ENCODE measurements around the gene FOXD1.

Gene FOXD1

DNA sequence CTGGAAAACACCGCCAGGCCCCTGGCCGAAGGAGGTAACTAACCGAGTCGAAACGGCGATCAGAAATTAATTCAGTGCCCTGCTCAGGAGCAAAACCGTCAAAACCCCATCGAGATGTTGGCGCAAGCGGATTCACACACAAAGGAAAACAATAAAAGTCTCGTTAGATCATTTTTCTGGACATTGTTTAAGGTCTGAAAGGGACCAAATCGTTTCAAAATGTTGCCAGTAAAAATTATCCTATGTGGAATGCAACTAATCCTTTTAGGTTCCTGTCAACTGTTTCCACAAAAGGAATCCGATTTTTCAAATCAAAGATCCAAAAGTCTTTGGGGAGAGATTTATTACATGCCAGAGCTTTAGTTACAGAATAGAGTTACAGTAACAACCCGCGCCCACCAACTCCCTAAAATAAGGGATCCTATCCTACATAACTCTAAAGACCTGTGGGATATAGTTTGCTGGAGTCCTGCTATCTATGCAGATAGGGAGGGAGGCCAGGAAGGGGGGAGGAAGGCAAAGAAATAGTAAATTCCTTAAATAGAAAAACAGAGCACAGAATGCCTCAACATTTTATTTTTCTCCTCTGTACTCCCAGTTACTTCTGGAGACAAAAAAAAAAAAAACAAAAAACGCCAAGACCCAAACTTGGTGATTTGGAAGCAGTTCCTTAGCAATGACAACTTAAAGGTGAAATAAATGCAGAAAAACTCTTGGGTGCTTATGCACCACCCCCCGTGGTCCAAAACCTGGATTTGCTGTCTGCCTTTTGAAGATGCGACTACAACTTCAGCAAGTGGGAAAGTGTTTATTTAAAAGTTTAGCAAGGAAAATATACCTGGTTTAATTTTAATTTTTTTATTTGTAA lies 10.6 kb downstream of the FOXD1 start:
- DNase-seq = no peak

DNA sequence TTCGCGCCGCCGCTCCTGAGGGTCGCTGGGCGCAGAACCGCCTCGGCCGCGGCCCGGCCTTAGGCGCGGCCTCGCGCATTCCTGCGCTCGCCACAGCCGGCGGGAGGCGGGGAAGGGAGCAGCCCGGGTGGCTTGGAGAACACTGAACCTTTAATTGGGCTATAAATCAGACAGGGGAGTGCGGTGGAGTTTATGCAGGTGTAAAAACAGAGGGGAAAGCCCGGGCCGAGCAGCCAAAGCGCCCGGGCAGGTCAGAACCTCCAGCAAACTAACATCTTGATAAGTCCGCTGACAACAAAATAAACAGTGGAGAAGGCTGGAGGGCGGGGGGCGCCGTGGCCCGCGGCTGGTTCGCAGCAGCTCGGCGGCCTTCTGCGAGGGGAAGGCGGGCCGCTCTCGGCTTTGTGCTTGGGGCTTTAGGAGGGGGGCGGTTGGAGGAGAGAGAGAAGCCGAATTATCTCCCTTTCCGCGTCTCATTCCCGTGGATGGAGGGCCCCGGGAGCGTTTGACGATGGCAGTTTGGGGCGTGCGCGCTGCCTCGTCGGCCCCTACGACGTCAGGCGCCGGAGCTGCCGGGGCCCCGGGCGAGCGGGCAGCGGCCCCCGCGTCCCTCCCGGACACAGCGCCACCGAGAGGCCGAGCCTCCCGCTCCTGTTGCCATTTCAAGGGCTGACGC lies 11.3 kb downstream of the FOXD1 start:
- no peak for DNase-seq

DNA sequence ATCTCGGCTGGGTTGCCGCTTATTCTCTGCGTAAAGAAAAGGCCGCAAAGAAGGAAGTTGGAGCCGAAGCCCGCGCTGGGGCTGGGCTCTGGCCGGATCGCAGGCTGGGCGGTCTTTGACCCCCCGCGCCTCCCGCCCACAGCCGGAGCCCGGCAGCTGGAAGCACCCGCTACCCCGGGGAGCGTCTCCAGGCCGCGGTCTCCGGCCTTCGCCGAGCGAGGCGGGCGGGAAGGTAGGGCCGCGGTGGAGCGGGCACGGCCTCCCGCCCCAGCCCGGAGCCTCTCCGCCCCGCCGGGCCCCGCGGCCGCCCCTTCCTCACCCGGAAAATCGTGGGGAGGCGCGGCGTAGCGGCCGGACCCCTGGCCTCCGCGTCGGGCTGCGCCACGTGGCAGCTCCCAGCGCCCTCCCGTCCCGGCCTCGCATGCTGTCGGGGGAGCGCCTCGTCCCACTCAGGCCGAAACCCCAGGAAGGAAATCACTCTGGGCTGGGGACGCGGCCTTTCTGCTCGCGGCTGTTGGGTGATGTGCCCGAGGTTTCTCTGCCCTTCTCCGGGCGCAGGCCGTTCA lies 12.0 kb downstream of the FOXD1 start:
- no peak for DNase-seq

DNA sequence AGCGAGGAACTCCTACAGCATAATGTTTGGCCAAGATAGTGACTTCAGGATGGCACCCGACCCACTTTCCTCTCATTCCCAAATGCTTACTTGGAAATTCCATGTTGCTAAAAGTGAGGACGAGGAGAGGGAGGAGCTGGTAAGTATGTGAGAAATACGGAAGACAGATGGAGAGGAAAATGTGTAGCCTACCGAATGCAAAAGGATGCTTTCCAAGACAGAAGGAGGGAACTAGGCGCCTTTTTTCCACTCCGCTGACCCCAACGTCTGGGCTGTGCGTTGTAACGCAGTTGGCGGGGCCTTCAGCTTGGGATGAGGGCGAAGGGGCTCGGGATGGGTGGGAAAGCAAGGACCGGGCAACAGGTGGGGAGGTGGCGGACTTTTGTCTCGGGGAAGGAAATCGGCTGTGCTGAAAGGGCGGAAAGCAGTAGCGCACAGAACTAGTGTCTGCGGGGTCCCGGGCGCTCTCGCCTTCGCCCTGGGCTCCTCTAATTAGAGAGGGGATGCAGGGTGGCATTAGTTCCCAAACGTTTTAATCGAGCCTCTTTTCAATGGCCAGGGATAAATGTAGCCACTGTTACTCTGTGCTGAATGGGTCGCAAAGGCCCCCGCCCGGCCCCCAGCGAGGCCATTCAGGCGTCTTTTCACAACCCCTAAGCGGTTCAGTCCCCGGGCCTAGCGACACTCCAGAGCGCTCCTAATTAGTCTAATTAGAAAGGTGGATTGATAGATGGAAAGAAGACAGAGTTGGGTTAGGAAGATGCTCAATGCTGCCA lies 12.6 kb downstream of the FOXD1 start:
- DNase-seq = no peak

DNA sequence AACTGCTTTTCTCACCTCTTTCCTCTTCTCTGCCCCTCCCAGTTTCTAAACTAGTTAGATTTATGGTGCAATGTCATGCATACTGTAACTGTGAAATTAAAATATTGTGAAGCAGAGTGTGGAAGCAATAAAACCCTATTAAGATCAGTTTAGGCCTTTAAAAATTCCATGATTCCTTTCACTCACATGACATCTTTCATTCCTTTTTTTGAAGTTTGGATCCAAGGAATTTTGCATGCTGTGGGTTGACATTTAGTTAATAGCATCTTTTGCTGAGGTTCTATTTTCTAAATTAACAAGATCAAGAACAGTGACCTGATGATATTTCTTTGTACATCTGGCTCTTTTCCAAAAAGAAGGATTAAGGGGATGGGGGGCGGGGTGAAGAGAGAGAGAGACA lies 13.7 kb downstream of the FOXD1 start:
- DNase-seq = no peak

DNA sequence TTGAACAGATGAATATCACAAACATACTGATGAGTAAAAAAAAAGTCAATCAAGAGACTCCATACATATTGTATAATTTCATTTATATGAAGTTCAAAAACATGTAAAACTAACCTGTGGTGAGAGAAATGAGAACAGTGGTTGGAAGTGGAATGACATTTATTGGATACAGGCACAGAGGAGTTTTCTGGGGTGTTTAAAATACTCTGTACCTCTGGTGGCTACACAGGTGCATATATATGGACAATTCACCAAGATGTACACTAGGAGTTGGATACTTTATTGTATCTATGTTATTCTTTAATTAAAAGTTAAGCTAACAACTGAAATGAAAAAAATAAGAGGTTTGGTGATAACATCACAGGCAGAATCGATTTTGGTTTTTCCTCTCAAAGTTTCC lies 14.1 kb downstream of the FOXD1 start:
- no peak for DNase-seq

DNA sequence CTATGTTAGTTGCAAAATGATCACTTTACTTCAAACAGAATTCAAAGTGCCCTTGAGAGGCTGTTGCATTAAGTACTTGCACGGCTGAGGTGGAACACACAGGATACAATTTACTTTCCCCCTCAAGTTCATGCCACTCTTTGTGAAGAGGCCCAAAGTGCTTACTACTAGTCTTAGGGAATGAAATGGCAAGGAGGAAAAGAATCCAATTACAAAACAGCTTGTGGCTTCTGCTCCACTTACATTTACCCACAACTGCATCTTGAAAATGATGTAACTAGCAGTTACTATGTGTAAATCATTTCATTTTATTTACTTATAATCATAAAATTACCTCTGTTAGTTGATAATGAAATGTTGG lies 14.6 kb downstream of the FOXD1 start:
- DNase-seq = no peak

DNA sequence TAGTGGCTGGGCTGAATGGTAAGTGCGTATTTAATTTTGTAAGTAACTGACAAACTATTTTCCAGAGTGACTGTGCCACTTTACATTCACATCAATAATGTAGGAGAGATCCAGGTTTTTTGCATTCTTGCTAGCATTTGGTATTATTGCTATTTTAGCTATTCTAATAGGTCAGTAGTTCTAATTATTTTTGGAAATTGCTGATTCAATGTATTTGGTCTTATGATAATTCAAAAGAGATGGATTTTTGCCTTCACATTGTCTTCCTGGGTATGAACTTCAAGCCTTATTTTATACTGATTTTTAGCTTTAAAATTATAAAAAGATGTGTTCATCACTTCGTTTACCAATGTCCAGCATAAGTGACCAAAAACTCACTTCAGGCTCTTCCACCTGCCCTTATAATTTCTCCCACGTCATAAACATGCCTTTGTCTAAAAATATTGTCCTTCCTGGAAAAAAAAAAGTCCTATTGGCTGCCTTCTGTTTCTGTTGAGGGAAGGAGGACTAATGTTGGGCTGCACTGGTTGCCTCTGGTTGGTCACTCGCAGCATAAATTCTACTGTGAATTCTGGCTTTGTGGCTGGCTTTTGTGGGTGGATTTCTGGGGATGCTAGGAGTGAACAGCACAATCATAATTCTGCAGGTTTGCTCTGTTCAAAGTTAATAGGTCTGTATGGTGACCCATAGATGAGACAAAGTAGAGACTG lies 15.2 kb downstream of the FOXD1 start:
- no peak for DNase-seq

DNA sequence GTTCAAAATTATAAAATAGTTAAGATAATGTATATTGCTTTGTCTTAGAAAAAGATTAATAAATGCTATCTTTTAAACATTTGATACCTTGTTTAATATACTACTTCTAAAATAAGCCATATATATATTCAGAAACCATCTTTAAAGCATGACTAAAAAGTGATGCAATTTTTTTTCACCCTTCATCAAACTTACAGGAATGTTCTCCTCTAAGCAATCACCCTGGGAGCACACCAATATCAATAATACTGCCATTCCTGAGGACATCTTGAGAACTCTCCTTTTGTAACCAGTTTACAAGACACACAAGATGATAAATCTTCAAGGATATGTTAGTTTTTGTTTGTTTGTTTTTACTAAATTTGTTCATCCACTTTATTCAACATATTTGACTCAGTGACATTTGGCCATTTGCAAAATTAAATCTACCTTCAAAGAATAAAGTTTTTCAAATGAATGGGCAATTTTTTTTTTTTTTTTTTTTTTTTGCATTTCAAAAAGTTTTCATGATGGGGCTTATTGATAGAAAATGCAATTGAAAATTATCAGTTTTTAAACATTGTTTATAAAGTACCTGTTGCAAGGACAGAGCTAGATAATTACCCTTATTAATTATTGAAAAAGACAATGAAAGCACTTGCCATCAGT lies 17.2 kb downstream of the FOXD1 start:
- DNase-seq = no peak

DNA sequence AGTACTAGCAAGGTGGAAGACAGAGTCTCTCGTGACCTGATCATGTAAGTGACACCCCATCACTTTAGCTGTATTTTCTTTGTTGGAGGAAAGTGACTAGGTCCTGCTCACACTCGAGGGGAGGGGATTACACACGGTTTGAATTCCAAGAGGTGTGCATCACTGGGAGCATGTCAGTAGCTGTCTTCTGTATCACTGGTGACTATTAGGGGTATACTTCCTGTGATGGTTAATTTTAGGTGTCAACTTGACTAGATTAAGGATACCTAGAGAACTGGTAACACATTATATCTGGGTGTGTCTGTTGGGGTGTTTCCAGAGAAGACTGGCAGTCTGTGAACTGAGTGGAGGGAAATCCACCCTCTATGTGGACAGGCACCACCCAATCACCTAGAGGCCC lies 22.5 kb downstream of the FOXD1 start:
- no peak for DNase-seq

DNA sequence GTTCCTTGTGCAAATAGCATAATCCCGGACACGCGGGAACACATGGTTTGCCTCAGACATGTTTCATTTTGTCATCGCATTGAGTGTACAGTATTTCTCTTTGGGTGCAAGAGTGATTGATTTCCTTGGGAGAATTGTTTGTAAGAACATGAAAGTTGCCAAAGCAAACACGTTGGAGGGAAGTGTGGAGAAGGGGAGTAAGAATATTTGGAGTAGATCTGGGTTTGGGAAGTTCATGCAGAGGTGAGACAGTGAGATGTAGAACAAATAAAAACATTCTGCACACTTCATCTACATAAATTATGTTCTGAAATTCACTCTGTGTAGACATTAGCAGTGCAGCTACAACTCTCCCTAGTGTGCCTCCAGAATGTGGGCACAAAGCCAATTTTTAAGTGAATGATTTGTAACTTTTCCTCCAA lies 24.0 kb downstream of the FOXD1 start:
- DNase-seq = no peak

DNA sequence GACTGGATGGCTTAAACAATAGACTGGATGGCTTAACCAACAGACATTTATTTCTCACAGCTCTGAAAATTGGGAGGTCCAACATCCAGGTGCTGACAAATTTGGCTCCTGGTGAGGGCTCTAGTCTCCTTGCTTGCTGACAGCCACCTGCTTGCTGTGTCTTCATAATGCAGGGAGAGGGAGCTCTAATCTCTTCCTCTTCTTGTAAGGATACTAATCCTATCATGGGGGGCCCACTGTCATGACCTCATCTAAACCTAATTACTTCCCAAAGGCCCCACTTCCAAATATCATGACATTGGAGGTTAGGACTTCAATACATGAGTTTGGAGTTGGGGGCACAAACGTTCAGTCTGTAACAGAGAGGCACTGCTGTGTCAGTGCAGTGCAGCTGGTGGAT lies 26.4 kb downstream of the FOXD1 start:
- no peak for DNase-seq

DNA sequence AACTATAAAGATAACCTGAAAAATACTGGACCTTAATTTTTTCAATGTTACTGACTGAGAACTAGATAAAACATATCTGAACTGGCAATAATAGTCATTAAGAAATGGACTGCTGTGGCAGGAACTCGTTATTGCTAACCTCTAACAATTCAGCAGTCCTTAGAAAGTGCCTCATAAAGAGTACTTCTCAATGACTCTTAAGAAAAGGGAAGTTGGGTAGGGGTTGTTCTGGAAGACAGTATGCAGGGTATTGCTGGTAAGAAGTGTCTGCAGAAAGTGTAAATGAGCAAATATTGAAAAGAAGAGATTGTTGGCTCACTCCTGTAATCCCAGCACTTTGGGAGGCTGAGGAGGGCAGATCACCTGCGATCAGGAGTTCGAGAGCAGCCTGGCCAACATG lies 27.9 kb downstream of the FOXD1 start:
- DNase-seq = no peak

DNA sequence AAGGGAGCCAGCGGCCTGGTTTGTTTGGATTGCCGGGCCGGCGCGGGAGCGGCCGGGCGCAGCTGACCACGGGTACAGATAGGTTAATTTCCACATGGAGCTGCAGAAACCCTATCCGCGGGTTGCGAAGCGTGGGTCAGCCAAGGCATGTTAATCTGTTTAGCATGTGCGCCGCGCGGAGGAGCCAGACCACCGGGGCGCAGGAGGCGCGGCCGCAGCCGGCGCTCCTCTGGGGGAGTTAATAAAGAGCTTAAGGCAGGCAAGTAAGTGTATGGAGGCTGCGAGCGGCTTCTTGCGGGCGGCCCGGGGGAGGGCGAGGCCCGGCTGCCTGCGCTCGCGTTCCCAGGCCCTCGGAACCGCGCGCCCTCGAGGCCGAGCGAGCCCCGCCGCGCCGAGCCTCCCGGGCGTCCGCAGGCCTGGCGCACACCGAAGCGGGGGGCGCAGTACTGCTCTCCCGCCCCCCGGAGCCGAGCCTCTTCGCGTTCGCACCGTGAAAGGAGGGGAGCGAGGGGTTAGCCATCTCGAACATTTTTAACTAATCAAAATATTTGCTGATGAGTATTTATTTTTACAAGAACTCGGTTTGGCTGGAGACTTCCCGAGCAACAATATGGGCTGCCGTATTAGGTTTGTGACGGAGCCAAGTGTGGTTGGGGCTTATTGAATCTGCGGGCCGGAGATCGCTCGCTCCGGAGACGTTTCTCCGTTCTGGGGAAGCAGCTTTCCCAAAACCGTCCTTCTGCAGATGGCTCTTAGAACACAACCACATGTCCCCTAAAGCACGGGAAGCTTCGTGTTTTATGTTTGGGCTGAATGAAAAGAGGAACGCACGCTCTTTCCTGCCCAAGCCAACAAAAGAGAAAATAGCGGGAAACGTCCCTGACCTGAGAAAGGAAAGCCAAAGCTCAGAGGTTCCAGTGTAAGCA lies 28.8 kb downstream of the FOXD1 start:
- DNase-seq = no peak

DNA sequence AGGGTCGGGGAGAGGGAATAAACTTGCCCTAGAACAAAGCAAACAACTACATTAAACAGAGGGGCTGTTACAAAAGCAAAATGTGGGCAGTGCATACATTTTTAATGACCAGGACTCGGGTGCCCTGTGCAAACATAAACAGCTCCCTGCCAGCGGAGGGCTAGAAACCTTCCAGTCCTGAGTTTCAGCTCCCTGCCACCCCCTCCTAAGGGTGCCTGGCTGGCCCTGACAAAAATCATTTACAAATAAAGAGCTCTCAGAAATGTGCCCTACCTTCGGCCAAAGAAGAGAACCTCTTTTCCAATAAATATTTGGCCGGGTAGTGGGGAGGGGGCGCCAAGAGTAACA lies 29.5 kb downstream of the FOXD1 start:
- no peak for DNase-seq

DNA sequence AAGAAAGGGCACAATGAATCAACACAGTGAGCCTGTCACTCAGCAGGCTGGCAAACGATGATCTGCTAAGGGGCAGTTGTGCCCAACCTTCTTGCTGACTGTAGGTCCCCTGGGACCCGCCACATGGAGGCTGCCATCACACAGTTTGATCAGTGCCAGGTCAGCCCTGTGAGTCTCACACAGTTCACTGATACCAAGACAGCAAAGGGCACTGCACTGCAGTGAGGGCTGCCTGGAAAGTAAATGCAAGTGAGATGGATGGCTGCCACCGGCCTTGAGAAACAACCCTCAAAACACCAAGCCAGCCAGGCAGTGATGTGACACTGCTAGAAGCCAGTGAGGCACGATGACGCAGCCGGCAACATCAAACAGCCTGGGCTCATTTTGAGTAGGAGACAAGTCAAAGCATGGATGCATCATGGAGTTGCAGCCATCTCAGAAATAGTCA lies 30.3 kb downstream of the FOXD1 start:
- no peak for DNase-seq

DNA sequence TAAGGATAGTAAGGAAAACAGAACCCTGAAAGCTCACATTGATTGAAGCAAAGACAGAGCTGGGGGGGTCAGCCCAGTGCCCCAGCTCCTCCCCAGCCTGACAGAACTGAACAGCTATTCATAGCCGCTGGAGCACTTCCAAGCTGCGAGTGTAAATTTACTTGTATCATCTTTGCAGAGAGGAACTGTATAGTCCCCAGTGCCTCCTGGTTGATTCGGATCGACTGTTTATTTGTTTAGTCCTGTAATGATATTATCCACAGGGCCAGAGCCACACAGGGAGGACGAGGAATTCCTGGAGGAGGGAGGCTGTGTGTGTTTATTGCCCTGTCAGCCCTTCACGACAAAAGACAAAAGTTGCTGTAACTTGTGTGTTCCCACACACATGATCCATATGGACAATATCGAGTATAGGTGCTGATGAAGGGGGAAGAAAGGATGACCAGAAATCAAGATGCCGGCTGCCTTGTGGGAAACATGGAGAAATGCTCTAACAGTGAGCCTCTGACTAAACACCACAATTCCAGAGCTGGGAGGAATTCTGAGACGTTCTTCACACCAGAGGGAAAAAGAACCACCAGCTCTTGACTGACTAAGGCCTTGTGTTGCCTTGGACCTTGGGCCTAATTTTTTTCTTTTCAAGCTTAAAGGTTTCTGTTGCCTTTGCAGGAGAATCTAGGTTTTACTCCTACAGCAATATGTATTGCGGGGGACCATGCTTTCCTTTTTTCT lies 31.1 kb downstream of the FOXD1 start:
- no peak for DNase-seq

DNA sequence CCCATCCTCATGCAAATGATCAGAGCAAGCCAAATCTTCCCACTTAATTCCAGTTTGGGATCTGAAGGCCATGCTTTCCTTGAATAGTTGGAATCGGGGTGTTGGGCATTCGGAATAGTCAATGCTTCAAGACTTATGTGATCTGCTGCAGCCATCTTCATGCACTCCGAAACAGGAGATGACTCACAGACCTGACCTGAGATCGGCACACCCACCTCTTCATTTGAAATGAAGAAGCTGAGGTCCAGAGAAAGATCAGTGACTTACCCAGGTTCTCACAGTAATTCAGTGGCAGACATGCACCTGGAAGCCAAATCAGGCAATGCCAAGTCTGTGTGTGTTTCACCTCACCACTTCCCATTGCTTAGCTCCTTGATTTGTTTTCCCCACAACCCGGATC lies 33.0 kb downstream of the FOXD1 start:
- no peak for DNase-seq

DNA sequence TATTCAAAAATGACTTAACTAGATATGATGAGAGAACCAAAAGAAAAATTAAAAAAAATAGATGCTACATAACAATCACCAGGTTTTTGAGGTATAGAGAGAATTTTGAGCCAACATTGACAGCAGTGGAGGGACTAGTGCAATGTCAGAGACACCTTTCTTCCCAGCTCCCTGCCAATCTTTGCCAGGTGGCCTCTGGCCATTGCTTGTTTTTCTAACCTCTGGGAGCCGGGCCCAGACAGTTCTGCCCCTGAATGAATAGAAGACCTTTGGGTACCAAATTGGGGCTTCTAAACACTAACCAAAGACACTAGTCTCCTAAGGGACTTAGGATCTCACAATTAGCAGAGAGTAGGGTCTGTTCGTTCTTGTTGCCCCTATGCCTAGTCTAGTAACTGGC lies 33.4 kb downstream of the FOXD1 start:
- DNase-seq = no peak

DNA sequence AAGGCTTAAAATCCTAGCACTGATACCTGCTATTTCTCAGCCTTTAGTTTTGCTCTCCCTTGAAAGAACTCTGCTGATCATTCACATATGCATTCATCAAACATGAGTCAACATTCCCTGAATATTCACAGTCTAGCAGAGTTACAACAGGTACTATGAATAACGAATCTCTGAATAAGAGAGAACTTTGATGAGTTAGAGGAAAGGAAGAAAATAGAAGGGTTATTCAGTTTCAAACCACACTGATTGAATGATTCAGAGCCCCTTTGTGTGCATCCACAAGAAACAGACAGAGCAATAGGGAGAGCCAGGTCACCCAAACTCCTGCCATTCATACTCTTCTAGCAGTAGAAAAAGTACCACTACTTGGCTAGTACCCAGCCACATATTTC lies 36.0 kb downstream of the FOXD1 start:
- DNase-seq = no peak

Data from activated CD4-positive, CD25-positive, alpha-beta regulatory T cell treated with anti-CD3 and anti-CD28 coated beads, Interleukin-2, amount 50 U/mL, for 72 hours (primary cell).